GM21786 (cell line): ENCODE data around the gene FNDC3B.
"Not testable (repeated sequence)": the region's sequence is repeated elsewhere in the genome, so short reads cannot be mapped to it uniquely, and the experiment has no call there.

Experiments
- ATAC-seq: cut with Tn5 transposase; IDR thresholded peaks from one replicate; pipeline ENCODE4 v1.9.1; 2021; ENCODE audit not compliant: unreplicated experiment

The FNDC3B gene

DNA sequence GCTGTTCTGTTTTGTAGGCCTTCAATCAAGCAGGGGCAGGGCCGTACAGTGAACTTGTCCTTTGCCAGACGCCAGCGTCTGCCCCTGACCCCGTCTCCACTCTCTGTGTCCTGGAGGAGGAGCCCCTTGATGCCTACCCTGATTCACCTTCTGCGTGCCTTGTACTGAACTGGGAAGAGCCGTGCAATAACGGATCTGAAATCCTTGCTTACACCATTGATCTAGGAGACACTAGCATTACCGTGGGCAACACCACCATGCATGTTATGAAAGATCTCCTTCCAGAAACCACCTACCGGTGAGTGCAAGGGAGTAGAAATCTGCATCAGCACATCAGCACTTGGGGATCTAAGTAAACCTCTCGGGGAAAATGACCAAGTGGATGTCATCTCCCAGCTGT, 313.4 kb downstream of the FNDC3B start:
- ATAC-seq: no peak

DNA sequence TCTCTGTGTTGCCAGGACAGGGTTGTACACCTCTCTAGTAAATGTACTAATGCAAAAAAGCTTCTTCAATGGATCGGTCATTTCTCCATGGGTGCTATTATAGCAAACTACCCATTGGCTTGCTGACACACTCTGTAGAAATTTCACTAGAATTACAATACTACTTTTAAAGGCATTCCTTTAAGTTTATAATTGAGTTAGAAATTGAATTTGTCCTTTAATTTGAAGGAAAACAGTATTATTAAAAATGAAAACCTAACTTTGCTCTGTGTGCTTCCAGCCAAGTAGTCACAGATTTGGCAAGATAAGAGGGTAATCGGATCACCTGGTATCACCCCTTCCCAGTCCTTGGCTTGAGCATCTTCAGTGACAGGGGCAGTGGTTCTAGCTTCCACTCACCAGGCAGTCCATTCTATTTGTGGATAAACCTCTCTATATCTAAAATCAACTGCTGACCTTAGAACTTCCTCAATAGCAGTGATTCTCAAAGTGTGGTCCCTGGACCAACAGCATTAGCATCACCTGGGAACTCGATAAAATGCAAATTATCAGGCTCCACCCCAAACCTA, 315.6 kb downstream of the FNDC3B start:
- no peak for ATAC-seq

DNA sequence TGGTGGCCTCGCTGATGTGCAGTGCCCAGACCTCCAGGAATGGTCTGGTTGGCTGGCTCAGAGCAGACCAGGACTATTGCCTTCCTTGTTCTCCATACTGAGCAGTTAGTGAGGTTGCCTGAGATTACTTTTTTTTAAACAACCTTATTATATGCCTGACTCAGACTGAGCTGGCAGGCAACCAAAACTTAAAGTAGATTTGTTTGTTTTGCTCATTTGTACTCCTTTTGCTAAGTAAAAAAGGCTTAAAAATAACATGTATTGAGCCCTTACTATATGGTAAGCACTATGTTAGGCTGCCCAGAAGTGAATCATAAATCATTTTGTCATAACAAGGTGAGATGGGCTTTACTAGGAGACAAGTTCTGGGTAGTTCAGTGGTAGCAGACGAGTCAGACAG, 316.5 kb downstream of the FNDC3B start:
- no peak for ATAC-seq

DNA sequence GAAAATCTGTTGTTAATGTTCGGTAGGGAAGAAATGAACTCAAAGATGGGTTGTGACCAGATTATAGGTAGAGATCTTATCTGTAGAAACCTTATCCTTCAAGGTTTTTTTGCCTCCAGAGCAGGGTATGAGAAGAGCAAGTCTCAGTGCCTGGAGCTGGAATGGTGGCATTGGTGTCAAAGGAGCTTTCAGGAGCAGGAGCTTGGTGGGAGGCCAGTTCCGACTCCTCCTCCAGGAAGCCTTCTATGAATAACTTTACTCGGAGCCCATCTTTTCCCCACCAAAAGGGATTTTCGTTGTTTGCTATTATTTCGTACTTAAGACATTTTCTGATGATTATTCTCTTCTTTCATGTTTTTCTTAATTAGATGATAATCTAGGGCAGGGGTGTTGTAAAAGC, 317.0 kb downstream of the FNDC3B start:
- no peak for ATAC-seq

DNA sequence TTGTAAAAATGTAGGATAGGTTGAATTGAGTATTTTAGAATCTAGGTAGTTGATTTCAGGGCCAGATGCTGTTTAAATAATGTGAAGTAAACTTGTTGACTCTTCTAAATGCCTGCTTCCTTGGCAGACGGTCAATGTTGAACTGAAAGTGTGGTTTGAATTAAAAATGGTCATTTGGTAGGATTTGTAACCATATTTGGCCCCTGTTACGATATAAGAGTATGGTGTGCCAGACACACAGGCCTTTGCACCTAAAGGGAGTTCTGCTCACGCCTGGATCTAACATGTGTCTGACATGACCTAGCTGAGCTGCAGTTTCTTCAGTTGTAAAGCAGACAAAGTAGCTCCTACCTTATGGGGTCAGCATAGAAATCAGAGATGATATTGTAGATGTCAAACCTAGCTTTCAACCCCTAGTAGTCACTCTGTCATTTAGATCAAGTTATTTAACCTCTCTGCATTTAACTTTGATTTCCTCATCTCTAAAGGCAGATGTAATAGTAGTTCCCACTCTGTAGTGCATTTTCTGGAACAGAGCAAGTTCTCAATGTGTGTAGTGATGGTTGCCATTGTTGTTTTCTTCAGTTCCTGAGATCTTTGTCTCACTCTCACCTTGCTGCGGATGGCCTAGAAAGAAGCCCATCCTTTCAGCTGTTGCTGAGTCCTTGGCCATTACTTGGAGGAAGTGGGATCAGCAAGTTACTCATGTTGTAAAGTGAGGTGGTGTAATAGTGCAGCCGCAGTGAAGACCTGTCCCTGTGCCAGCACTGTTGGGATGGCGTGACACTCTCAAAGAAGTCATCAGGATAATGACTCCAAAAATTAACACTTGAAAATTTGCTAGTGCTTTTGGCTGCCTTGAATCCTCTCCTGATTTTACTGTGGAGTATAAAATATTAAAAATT, 318.7 kb downstream of the FNDC3B start:
- ATAC-seq: no peak

DNA sequence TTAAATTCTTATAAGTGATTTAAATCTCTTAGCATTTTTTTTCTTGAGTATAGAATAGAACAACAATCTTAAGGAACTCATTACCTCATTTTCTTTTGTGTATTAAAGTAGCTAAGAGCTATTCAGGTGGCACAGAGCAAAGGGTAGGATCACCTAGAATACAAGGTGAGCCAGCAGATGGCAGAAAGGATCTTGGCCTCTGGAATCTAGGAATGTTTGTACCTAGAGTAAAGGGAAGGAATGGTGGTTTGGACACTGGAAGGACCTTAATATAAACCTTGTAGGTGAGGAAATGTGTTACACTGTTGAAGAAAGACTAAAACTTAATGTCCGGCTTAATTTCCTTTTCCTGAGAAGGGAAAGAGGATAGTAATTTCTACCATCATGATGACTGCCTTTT, 319.9 kb downstream of the FNDC3B start:
- no peak for ATAC-seq

DNA sequence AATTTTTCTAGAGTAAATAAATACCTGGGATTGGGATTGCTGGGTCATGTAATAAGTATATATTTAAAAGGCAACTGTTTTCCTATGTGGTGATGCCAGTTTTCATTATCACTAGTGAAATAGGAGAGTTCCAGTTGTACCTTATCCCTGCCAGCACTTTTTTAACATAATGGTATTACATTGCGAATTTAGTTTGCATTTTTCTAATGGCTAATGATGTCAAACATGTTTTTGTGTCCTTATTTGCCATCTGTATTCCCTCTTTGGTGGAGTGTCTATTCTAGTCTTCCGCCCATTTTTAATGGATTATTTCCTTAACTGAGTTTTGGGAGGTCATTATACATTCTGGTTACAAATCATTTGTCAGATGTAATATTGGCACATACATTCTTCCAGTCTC, 320.6 kb downstream of the FNDC3B start:
- ATAC-seq: no peak

DNA sequence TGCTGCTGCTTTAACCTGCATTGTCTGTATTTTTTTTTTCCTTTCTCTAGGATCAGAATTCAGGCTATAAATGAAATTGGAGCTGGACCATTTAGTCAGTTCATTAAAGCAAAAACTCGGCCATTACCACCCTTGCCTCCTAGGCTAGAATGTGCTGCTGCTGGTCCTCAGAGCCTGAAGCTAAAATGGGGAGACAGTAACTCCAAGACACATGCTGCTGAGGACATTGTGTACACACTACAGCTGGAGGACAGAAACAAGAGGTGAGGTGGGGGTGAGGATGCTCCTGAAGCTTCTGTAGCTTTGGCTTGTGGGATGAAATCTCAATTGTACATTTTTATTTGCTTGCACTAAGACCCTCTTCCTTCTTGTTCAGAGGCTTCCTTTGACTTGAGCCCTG, 323.2 kb downstream of the FNDC3B start:
- ATAC-seq: no peak

DNA sequence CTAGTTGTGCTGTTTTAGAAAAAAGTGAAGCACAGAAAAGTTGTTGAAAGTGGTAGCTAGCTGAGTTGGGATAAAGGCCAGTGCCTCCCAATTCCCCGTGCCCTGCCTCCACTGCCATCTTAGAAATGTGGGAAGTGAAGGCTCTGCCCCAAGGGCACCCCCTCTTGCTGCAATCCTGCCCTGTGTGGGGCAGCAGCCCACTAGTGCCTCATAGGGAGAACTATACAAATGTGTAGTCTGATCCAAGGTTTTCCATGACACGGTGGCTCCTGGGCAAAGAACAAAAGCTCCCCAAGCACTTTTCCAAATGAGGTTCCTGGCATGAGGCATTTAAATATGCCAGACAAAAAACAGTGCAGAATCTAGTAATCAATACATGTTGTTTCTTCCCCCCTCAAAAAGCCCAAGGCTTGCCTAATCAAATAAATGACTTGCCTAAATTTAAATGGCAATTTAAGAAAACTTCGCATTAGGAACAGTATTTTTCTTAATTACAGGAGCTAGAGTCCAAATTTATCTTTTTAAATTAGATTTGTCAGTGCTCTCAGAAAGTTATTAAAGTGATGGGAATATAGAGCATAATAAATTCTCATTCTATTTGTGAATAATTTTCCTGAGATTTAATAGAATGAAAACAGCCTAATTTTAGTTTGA, 325.1 kb downstream of the FNDC3B start:
- ATAC-seq: no peak

DNA sequence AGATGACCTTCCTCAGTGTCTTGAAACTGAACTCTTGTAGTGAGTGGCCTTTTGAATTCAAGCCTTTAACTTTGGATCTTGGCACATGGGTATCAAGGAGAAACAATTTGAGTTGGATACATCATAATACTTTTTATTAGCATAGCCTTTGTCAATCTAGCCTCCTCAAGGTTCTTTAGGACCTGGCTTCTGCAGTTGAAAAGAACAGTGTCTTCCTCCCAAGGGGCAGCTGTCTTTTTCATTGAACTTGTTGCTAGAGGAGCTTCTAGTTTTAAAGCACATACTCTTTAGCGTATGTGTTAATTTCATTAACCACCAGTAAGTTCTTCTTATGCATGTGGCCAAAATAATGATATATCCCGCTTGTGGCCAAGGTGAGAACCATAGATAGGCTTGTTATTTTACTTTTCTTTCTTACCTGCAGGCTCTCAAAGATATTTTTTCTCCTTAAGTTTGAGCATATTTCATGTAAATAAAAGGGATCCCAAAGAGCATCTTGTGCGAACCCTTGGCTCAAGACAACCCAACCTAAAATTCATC, 325.7 kb downstream of the FNDC3B start:
- no peak for ATAC-seq

DNA sequence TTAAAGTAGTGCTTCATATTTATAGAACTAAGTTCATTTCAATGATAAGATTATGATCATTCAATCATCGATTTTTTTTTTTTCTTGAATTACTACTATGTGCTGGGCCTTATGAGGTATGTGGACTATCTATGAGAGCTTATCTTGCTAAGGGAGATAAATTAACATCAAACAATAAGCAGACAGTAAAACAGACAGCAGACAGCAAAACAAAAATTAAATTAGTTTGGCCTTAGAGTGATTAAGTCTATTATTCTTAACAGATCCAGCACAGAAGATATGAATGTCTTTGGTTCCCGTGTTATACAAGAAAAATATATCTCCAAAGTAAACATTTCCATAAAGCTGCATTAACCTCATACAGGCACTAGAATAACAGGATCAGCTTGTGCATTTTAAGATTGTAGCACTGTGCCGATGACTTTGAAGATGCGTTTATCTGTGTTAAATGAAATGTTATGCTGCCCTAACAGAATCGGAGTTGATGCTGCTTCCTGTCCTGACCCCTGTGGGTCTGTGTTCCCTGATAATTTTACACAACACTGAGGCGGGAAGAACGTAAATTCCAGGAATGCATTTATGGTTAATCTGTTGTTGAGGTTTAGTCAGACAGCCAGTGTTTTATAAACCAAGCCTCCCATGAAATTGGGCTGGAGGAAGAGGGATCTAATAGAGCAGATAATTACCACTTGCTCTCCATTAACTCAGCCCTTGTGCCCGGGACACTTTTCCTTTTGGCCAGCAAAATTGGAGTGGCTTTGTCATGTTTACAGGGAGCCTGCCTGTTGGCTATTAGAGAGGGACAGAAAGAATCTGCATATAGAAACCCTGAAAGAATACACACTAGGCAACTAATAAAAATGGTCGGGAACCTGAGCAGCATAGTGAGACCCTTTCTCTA, 328.1 kb downstream of the FNDC3B start:
- no peak for ATAC-seq

DNA sequence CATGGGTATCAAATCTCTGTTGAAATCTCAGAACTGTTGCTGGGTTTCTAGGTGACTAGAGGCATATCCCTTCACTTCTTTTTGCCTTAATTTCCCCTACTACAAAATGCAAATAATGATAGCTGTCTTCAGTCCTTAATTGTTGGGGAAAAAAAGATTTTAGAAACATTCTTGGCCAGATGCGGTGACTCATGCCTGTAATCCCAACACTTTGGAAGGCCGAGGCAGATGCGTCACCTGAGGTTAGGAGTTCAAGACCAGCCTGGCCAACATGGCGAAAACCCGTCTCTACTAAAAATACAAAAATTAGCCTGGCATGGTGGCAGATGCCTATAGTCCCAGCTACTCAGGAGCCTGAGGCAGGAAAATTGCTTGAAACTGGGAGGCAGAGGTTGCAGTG, 329.2 kb downstream of the FNDC3B start:
- ATAC-seq: not testable (repeated sequence)

DNA sequence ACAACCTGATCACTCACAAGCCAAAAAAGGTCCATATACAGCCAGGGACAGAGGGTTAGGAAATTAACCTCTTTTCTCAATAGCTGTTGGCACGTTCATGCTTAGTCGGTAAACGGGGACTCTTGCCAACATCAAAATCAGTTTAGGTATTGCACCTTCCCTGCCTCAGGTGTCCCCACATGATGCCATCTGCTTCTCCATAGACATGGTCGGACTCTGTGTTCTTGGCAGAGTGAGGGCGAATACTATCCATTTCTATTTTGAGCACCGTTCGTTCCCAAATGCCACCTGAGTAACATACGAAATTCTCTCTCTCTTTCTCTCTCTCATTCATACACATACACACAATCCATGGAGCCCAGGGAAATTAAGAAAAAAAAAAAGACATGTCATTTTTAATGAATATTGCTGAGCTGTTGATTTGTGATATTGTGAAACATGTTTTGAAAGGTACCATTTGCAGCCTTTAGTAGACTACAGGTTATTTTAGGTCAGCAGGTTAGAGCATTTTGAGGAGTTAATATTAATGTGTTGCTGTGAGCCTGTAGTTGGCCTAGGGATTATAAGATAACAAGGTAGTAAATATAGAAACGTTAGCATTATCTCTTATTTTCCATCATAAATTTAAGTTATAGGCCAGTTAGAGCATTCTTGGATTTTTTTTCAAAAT, 330.3 kb downstream of the FNDC3B start:
- ATAC-seq: no peak

DNA sequence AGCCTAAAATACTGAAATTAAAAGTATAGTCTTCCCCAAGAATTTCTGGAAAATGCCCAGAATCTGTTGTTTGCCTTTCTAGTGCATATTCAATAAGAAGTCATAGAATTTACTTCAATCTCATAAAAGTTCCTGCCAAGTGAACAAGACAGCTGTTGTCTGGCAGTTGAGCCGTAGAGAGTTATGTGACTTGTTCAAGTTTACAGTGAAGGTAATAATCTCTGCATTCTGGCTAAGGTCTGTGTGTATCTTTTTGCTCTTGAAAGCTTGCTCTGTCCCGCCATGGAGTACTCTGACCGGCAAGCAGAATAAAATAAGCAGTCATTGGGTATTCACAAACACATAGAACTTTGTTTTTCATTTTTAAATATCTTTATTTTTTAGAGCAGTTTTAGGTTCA, 331.0 kb downstream of the FNDC3B start:
- no peak for ATAC-seq

DNA sequence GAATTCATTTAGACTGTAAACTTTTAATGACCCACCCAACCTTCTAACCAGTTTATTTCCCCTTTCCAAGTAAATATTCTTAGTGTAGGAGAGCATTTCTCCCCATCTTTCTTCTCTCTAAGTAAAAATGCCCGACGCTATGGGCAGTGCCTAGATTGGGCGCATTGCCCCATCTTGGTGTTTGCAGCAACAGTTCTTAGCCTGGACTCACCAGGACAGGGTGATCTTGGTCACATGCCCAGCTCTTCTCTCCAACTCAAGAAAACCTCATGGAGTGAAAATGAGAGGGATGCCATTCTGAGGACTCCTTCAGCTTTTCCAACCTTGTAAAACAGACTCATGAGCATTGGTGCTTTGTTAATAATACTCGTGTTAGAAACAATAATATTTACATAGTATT, 332.2 kb downstream of the FNDC3B start:
- no peak for ATAC-seq

DNA sequence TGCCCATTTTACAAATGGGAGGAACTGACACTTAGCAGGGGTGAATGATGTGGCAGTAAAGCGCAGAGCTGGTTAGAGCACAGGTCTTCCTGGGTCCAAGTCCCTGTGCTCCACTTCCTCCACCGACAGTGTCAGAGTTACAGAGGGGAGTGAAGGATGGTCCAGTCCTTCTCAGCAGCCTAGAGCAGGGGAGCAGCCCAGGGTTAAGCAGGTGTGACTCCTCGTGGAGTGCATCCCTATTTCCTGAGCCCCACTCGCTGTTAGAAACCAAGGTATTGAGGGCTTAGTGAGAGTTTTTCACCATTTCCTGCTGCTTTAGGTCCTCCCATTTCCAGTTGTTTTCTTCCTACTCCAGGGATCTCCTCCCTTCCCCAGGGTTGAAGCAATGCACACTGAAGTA, 333.5 kb downstream of the FNDC3B start:
- ATAC-seq: no peak

DNA sequence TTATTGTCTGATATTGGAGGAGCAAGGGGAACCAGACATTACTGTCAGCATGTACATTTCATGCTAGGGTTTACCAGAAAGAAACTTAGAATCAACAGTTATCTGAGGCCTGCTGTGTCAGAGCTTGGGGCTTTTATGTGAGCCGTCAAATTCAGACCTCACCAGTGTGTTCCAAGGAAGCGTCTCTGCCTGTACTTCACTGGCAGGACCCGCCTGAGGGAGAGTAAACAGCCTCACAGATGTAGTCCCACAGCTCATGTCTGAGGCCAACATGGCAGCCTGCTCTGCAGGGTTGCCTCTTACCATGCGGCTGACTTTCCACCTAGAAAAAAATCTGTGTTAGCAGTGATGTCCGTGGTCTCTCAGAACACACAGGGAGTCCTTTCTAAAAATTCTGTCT, 334.5 kb downstream of the FNDC3B start:
- ATAC-seq: no peak

DNA sequence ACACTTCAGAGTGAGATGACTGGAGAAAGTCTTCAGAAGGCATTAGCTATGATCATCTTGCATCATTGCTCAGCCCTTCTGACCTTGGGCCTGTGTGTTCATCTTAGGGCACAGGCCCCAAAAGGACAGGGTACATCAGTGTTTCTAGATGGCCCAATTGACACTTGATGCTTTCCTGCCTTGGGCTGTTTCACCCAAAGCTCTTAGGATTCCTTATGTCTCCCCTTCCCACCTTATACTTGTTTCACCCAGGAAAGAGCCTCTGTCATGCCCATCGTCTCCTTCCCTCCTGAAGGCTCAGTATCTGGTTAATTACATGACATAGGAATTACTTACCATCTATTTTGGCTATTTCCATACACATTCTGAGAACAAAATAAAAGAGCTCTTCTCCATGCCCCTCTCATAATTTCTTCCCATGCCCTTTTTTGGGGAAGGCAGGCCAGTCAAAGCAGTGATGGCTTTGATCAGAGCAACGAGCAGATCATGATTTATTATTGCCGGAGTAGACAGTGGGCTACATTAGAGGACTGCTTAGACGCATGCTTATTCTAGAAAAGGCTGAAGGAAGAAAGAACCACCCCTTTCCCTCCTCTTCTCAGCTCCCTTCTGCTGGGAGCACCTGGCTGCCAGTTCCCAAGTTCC, 335.9 kb downstream of the FNDC3B start:
- no peak for ATAC-seq

DNA sequence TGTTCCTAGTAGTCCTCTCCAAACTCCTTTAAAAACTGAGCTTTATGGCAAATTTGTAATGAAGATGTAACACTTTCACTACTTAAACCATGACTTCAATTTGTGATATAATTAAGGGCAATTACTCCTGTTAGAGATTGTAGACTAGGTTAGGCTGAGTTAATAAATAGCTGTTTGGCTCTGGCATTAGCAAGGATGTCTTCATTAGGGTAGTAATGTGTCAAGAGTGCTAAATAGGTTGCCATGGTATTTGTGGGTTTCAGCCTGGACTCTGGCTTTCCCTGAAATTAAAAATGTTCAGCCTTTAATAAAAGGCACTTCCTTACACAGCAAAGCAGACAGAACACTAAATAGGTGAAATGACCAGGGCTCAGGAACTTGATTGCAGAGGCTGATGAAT, 337.0 kb downstream of the FNDC3B start:
- no peak for ATAC-seq

DNA sequence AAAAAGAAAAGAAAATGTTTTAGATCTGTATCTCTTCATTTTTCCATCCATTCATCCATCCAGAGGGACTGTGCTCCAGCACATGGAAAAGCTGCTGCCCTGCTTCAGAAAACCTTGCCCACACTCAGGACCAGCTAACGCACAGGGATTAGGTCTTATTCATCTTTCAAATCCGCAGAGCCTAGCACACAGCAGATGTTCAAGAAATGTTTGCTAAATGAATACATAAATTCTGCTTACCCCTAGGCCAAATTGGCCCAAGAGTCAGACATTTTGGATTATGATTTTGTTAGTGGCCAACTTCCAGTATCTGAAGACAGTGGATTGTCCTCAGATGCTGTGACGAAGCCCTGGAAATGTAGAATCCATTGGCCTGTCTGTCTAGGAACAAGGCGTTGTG, 337.5 kb downstream of the FNDC3B start:
- ATAC-seq: no peak
